Keratinocyte (primary cell): ENCODE data around the gene KRI1. TPM values are rescaled to one million over a fixed set of nuclear protein-coding genes. Genes with fewer than 3 reads are reported as not detected.
A peak's percentile ranks its signal among the peaks of the same experiment; 100 is the strongest.
"Not testable (repeated sequence)": the region's sequence is repeated elsewhere in the genome, so short reads cannot be mapped to it uniquely, and the experiment has no call there.

Experiments
- DNase-seq: peaks from one replicate; pipeline ENCODE4 v3.0.0-alpha.2; 2011; ENCODE audit warnings: low read depth, missing footprints, low spot score
- FAIRE-seq: peaks from 2 replicates; lab custom pipeline; 2011; peaks lifted over from hg19 to GRCh38; lab: Jason Lieb, UNC
- H2AFZ ChIP-seq: 2 replicates; pipeline ENCODE4 v1.6.0; 2012; ENCODE audit warnings: low read length, control low read depth, inconsistent platforms; ENCODE audit not compliant: control insufficient read depth
- H3K27ac ChIP-seq: 2 replicates; pipeline ENCODE4 v1.5.1; 2011; ENCODE audit warnings: low read length; ENCODE audit not compliant: control insufficient read depth, insufficient read depth
- H3K27me3 ChIP-seq: 3 replicates; pipeline ENCODE4 v1.6.0; 2011; ENCODE audit warnings: low read length; ENCODE audit not compliant: control insufficient read depth, insufficient read depth; ENCODE audit errors: extremely low read depth
- H3K36me3 ChIP-seq, 2 experiments: 2 replicates in 1 of 2; 3 replicates in 1 of 2; pipeline ENCODE4 v1.5.1; 2011; ENCODE audit warnings: low read length in 2 of 2, mild to moderate bottlenecking in 1 of 2; ENCODE audit not compliant: control insufficient read depth in 2 of 2, insufficient read depth in 2 of 2; ENCODE audit errors: extremely low read depth in 1 of 2
- H3K4me1 ChIP-seq: 3 replicates; pipeline ENCODE4 v1.5.1; 2011; ENCODE audit warnings: low read length; ENCODE audit not compliant: control insufficient read depth, insufficient read depth; ENCODE audit errors: extremely low read depth
- H3K4me2 ChIP-seq: 3 replicates; pipeline ENCODE4 v1.6.0; 2011; ENCODE audit warnings: low read depth, low read length; ENCODE audit not compliant: control insufficient read depth, insufficient read depth; ENCODE audit errors: extremely low read depth
- H3K4me3 ChIP-seq, 3 experiments: fragments of 200-600 bp in 1 of 3; sonication (generic) in 1 of 3; 2 replicates in 2 of 3; 3 replicates in 1 of 3; pipeline ENCODE4 v1.5.1; 2011 to 2016; ENCODE audit warnings: low read length in 3 of 3, mild to moderate bottlenecking in 3 of 3, control low read depth in 2 of 3, inconsistent platforms in 1 of 3, low read depth in 1 of 3, mixed read lengths in 1 of 3, mixed run types in 1 of 3, moderate library complexity in 1 of 3; ENCODE audit not compliant: control insufficient read depth in 2 of 3, insufficient read depth in 2 of 3; ENCODE audit errors: extremely low read depth in 1 of 3
- H3K79me2 ChIP-seq: 2 replicates; pipeline ENCODE4 v1.6.0; 2012; ENCODE audit warnings: low read length; ENCODE audit not compliant: control insufficient read depth, insufficient read depth
- H3K9ac ChIP-seq: 3 replicates; pipeline ENCODE4 v1.6.0; 2011; ENCODE audit warnings: low read length; ENCODE audit not compliant: control insufficient read depth, insufficient read depth; ENCODE audit errors: extremely low read depth
- H3K9me1 ChIP-seq: 3 replicates; pipeline ENCODE4 v1.6.0; 2011; ENCODE audit warnings: low read length; ENCODE audit not compliant: control insufficient read depth, insufficient read depth; ENCODE audit errors: extremely low read depth
- H3K9me3 ChIP-seq: 2 replicates; pipeline ENCODE4 v1.5.1; 2012; ENCODE audit warnings: low read depth, low read length; ENCODE audit not compliant: control insufficient read depth
- H4K20me1 ChIP-seq: 3 replicates; pipeline ENCODE4 v1.6.0; 2011; ENCODE audit warnings: low read length; ENCODE audit not compliant: control insufficient read depth, insufficient read depth; ENCODE audit errors: extremely low read depth
- CTCF ChIP-seq, 3 experiments: IDR thresholded peaks in 1 of 3; conservative IDR thresholded peaks in 1 of 3; optimal IDR thresholded peaks in 1 of 3; 2 replicates in 2 of 3; 3 replicates in 1 of 3; pipeline versions ENCODE3 to v1.5.1; 2011; ENCODE audit warnings: low read length in 3 of 3, mild to moderate bottlenecking in 3 of 3, moderate library complexity in 2 of 3, control low read depth in 1 of 3, inconsistent platforms in 1 of 3; ENCODE audit not compliant: insufficient read depth in 2 of 3; ENCODE audit errors: extremely low read depth in 1 of 3
- EZH2 ChIP-seq: IDR thresholded peaks from one replicate; pipeline ENCODE4 v1.6.1; 2012; ENCODE audit warnings: inconsistent platforms, mild to moderate bottlenecking, low read length, moderate library complexity
- dilution Hi-C: fragments of 300-500 bp; cut with MboI; formaldehyde crosslinking; loops from one replicate; pipeline ENCODE4 v1.7.0; 2020; ENCODE audit warnings: low sequenced_read_pairs; ENCODE audit not compliant: extremely low pct_ligation_motif_present
- polyA plus RNA-seq, 5 experiments: library from polyadenylated mRNA; depleted of rRNA in 3 of 5; stranded (reverse) in 3 of 5; stranded (forward) in 1 of 5; unstranded in 1 of 5; fragments of >200 nt; gene quantifications; 1 replicate in 1 of 5; 2 replicates in 3 of 5; 3 replicates in 1 of 5; pipeline versions ENCODE4 v1.2.1 to v1.2.3, GENCODE V29; 2011 to 2012; ENCODE audit warnings: missing spikeins in 2 of 5, low read depth in 1 of 5, low replicate concordance in 1 of 5

KRI1 gene
- polyA plus RNA-seq, 1 donor (not counting 4 experiments of a cell fraction or from before 2014, with no cell fraction given) = 19.0 TPM

- dilution Hi-C loops = no loop called here
These were observed 14.0 kb downstream of the KRI1 start for GRCh38 chr19:10551698-10552301.

GRCh38 chr19:10551006-10551405, 14.8 kb downstream of the KRI1 start:
- H3K9ac ChIP-seq, H3K27me3 ChIP-seq, H3K9me1 ChIP-seq, dilution Hi-C loops, H3K9me3 ChIP-seq, H3K4me2 ChIP-seq, H2AFZ ChIP-seq, DNase-seq, FAIRE-seq, H3K27ac ChIP-seq, H3K4me3 ChIP-seq, H3K79me2 ChIP-seq: not testable (repeated sequence)
- Histone ChIP-seq H3K4me1 (peaks cover 29% of the 10 kb centered on the region), H3K36me3 (peaks cover 31 to 47% of the 10 kb centered on the region in 2 experiments), H4K20me1 (peaks cover 13% of the 10 kb centered on the region)

More at GRCh38 chr19:10551698-10552301, 14.0 kb downstream of the KRI1 start:
- Histone ChIP-seq H3K4me1 (peaks cover 33% of the 10 kb centered on the region), H3K9me3 (no peaks in the 10 kb centered on the region), H3K9me1 (no peaks in the 10 kb centered on the region), H3K79me2 (peaks cover 2% of the 10 kb centered on the region), H3K27me3 (no peaks in the 10 kb centered on the region), H3K27ac (no peak overlapping the region), H3K9ac (no peak overlapping the region), H3K36me3 (peaks cover 30 to 44% of the 10 kb centered on the region in 2 experiments), H3K4me3 (no peak overlapping the region), H3K4me2 (no peak overlapping the region), H2AFZ (no peak overlapping the region), H4K20me1 (peaks cover 13% of the 10 kb centered on the region)
- peak; percentile 48 to 76 (median 55) for TF ChIP-seq CTCF (optimal IDR thresholded peaks at IDR 0.05 in 1 of 3, IDR thresholded peaks at IDR 0.05 in 1 of 3, conservative IDR thresholded peaks at IDR 0.05 in 1 of 3; ENCODE audit: extremely low read depth in 1 of 3, insufficient read depth in 2 of 3, low read length in 3 of 3)
- no peak for TF ChIP-seq EZH2
- FAIRE-seq (peak; percentile 75), DNase-seq (no peak)

- no peaks in the 10 kb centered on the region for H3K27me3 ChIP-seq
- H3K79me2 ChIP-seq = peaks cover 2% of the 10 kb centered on the region
- no peak overlapping the region for H3K4me3 ChIP-seq
- DNase-seq (no peak), FAIRE-seq (no peak)
- dilution Hi-C loops = no loop called here
- no peak overlapping the region for H3K9ac ChIP-seq
- H3K4me2 ChIP-seq = no peak overlapping the region
- TF ChIP-seq CTCF (optimal IDR thresholded peaks at IDR 0.05 in 1 of 3, IDR thresholded peaks at IDR 0.05 in 1 of 3, conservative IDR thresholded peaks at IDR 0.05 in 1 of 3; ENCODE audit: extremely low read depth in 1 of 3, insufficient read depth in 2 of 3, low read length in 3 of 3) = no peak
- no peak for TF ChIP-seq EZH2
- H3K36me3 ChIP-seq = peaks cover 31 to 40% of the 10 kb centered on the region in 2 experiments
- H3K9me1 ChIP-seq = no peaks in the 10 kb centered on the region
- H3K9me3 ChIP-seq = no peaks in the 10 kb centered on the region
- H3K4me1 ChIP-seq = peaks cover 23% of the 10 kb centered on the region
- peaks cover 13% of the 10 kb centered on the region for H4K20me1 ChIP-seq
- no peak overlapping the region for H3K27ac ChIP-seq
- H2AFZ ChIP-seq = no peak overlapping the region
These were observed 15.5 kb downstream of the KRI1 start for GRCh38 chr19:10550336-10550735.
